Measurements from ENCODE around the gene HOXA6.

Gene HOXA6

DNA sequence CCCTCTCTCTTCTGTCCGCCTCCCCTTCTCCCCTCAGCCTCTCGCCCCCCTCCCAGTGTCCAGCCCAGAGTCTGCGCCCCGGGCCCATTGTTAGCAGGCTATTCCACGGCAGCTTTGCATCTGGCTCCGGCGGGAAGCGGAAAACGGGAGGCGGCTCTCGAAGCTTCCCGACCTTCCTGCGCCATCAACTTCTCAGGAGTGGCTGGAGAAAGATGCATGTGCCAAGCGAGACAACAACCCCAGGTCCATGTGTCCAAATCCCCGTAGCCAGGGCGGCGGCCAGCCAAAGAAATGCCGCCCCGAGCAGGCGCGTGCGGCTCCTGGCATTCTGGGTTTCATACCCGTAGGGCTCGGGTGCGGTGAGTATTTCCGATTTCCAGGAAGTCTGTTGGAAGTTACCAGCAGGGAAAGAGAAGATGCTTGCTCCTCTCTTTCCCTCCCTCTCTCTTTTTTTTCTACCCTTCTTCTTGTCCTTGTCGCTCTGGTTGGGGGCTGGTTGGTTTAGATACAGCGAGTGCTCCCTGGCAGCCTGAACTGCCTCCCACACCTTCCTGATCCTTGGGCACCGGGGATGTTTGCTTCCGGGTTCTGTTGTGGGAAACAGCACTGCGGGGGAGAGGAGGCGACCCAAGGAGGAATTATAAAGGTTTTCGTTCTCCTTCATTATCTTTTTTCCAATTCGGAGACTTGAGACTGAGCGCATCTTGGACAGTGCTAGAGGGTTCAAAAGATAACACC, 43.9 kb downstream of the HOXA6 start:
- Histone ChIP-seq H3K27ac (ENCODE audit: poor library complexity, severe bottlenecking) (no peak overlapping the region), H3K36me3 (ENCODE audit: low read depth) (peaks cover 16% of the 10 kb centered on the region), H3K9me3 (ENCODE audit: severe bottlenecking) (no peaks in the 10 kb centered on the region), H3K4me3 (ENCODE audit: severe bottlenecking) (no peak overlapping the region), H3K27me3 (ENCODE audit: insufficient read depth, poor library complexity, severe bottlenecking) (no peaks in the 10 kb centered on the region), H3K4me1 (ENCODE audit: insufficient read depth, poor library complexity, severe bottlenecking) (peaks cover 7% of the 10 kb centered on the region)
- no peak for ATAC-seq (ENCODE audit: low read depth)
- DNase-seq (ENCODE audit: low spot score), result no peak
- TF ChIP-seq, protein P1, sequence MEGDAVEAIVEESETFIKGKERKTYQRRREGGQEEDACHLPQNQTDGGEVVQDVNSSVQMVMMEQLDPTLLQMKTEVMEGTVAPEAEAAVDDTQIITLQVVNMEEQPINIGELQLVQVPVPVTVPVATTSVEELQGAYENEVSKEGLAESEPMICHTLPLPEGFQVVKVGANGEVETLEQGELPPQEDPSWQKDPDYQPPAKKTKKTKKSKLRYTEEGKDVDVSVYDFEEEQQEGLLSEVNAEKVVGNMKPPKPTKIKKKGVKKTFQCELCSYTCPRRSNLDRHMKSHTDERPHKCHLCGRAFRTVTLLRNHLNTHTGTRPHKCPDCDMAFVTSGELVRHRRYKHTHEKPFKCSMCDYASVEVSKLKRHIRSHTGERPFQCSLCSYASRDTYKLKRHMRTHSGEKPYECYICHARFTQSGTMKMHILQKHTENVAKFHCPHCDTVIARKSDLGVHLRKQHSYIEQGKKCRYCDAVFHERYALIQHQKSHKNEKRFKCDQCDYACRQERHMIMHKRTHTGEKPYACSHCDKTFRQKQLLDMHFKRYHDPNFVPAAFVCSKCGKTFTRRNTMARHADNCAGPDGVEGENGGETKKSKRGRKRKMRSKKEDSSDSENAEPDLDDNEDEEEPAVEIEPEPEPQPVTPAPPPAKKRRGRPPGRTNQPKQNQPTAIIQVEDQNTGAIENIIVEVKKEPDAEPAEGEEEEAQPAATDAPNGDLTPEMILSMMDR (IDR thresholded peaks at IDR 0.05; ENCODE audit: poor library complexity, severe bottlenecking), result no peak

DNA sequence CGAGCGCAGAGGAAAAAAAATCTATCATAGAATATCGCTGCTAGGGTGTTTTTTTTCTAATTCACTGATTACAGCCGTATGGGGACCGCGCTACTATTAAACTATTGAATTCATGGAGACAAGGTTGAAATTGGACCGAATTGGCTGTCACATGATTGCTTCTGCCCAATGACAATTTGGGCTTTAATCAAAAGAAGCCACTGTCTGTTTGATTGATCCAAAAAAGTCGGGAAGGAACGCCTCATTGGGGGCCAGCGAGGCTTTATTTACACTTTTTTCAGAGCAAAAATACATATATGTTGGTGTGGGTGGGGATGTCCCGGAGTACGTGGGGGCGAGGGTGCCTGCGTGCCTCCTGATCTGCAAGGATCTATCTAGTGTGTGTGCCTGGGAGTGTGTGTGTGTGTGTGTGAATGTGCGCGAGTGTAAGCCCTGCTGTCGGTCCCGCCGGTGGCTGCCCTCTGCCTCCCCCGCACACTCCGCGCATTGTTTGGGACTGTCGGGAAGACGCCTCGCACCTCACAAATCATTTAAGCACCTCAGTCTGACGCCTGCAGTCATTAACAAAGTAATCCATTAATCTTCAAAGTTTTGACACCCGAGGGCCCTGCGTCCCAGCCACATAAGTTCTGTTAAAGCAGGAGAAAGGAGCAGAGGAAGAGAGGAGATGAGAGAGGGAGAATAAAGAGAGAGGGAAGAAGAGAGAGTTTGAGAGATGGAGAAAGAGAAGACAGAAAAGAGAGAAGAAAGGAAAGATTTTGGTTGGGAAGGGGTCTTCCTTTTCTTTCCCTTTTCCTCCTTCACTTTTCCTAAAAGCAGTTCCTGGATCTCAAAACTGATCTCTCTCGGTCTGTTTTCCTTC, 44.8 kb downstream of the HOXA6 start, which contains the start of gene HOXA2:
Gene HOXA2, minus strand, starts transcription at position 103 of the 862 bp plus-strand sequence. CDS start 183 bp downstream, outside the sequence.
- Histone ChIP-seq H3K27ac (ENCODE audit: poor library complexity, severe bottlenecking) (no peak within 1 kb of the TSS), H3K9me3 (ENCODE audit: severe bottlenecking) (no peaks in the 10 kb centered on the region), H3K4me3 (ENCODE audit: severe bottlenecking) (no peak within 1 kb of the TSS), H3K27me3 (ENCODE audit: insufficient read depth, poor library complexity, severe bottlenecking) (no peaks in the 10 kb centered on the region), H3K4me1 (ENCODE audit: insufficient read depth, poor library complexity, severe bottlenecking) (peaks cover 7% of the 10 kb centered on the region), H3K36me3 (ENCODE audit: low read depth) (peaks cover 16% of the 10 kb centered on the region)
- TF ChIP-seq, protein P1 (IDR thresholded peaks at IDR 0.05; ENCODE audit: poor library complexity, severe bottlenecking), result no peak
- DNase-seq (ENCODE audit: low spot score) (no peak), ATAC-seq (ENCODE audit: low read depth) (no peak)

DNA sequence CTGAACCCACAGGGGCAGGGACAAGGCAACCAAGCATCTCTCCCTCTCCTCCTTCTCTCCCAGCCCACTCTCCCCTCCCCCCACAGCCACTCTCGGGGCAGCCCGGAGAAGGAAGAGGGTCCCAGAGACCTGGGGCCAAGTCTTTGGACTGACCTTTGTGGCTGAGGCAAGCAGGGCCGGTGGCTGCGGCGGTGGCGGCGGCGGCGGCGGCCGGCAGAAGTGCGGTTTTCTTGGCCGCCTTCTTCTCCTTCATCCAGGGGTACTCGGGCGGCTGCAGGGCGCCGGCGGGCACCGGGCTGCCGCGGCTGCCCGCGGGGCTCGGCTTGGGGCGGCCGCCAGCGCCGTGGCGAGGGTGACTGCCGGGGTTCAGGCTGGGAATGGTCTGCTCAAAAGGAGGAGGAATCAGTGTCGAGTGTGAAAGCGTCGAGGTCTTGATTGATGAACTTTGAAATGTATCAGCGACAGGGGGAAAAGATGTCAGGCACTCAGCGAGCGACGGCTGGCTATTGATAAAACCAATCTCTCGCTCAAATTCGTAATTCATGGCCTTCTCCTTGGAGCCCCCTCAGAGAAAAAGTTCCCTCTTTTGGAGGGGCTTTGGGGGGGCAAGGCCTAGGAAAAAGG, 45.5 kb downstream of the HOXA6 start:
- Histone ChIP-seq H3K4me3 (ENCODE audit: severe bottlenecking) (no peak overlapping the region), H3K36me3 (ENCODE audit: low read depth) (peaks cover 16% of the 10 kb centered on the region), H3K27ac (ENCODE audit: poor library complexity, severe bottlenecking) (no peak overlapping the region), H3K27me3 (ENCODE audit: insufficient read depth, poor library complexity, severe bottlenecking) (no peaks in the 10 kb centered on the region), H3K9me3 (ENCODE audit: severe bottlenecking) (no peaks in the 10 kb centered on the region), H3K4me1 (ENCODE audit: insufficient read depth, poor library complexity, severe bottlenecking) (peaks cover 7% of the 10 kb centered on the region)
- TF ChIP-seq, protein P1 (IDR thresholded peaks at IDR 0.05; ENCODE audit: poor library complexity, severe bottlenecking), result no peak
- DNase-seq (ENCODE audit: low spot score), result no peak
- no peak for ATAC-seq (ENCODE audit: low read depth)

DNA sequence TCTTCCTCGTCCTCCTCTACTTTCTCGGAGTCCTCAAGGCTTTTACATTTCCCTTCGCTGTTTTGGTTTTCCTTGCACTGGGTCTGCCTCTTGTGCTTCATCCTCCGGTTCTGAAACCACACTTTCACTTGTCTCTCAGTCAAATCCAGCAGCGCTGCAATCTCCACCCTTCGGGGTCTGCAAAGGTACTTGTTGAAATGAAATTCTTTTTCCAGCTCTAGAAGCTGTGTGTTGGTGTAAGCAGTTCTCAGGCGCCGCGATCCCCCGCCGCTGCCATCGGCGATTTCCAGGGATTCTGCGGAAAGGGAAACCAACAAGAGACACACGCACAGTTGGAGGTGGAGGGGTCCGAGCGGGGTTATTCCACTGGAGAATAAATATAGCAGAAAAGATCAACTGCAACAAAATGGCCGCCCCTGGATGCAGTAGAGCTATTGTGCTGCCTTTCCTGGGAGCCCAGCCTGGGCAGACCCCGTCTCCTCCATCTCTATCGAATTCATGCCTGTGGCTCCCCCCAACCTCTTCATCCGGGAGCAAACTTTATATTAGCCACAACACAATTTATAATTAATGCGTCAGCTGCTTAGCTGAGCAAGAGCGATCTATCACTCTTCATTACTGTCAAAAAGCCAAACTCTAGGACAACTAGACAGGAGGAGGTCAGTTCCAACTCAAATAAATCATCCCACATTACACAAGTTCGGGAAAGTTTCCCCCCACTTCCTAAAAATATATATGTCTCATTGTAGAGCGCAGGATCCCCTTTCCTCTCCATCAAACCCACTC, 46.2 kb downstream of the HOXA6 start:
- no peak overlapping the region for H3K27ac ChIP-seq (ENCODE audit: poor library complexity, severe bottlenecking)
- H3K36me3 ChIP-seq (ENCODE audit: low read depth), result peaks cover 16% of the 10 kb centered on the region
- H3K4me3 ChIP-seq (ENCODE audit: severe bottlenecking), result no peak overlapping the region
- H3K4me1 ChIP-seq (ENCODE audit: insufficient read depth, poor library complexity, severe bottlenecking), result peaks cover 7% of the 10 kb centered on the region
- DNase-seq (ENCODE audit: low spot score), result no peak
- no peaks in the 10 kb centered on the region for H3K9me3 ChIP-seq (ENCODE audit: severe bottlenecking)
- TF ChIP-seq, protein P1 (IDR thresholded peaks at IDR 0.05; ENCODE audit: poor library complexity, severe bottlenecking), result no peak
- no peaks in the 10 kb centered on the region for H3K27me3 ChIP-seq (ENCODE audit: insufficient read depth, poor library complexity, severe bottlenecking)
- no peak for ATAC-seq (ENCODE audit: low read depth)

Measured in RWPE2 (cell line).